ENCODE measurements around the gene CD300H. TPM values are rescaled to one million over a fixed set of nuclear protein-coding genes. Genes with fewer than 3 reads are reported as not detected.

Gene CD300H
- polyA plus RNA-seq, 3 donors: 57.9 to 148 (median 84.7) TPM

GRCh38 chr17:74536890-74537289 lies 30.4 kb downstream of the CD300H start:
- no peaks in the 10 kb centered on the region for H3K9me3 ChIP-seq (replicated peaks in 1 of 2; ENCODE audit: control insufficient read depth in 1 of 2, insufficient read depth in 1 of 2, low read length in 2 of 2)
- Mint-ChIP-seq H3K4me1 (peaks cover 32% of the 10 kb centered on the region), H3K9me3 (peaks cover 0 to 2% (median 0%) of the 10 kb centered on the region in 7 donors), H3K27ac (peak overlapping the region in 1 of 7 donors; percentile 5), H3K36me3 (peaks cover 56 to 71% of the 10 kb centered on the region in 2 donors), H3K27me3 (ENCODE audit: low read depth in 3 of 3) (no peaks in the 10 kb centered on the region), H3K4me3 (no peak overlapping the region)
- no peak overlapping the region for H3K9ac ChIP-seq (ENCODE audit: insufficient read depth, low read length, poor library complexity, severe bottlenecking)
- peaks cover 36 to 47% of the 10 kb centered on the region in 2 donors for H3K36me3 ChIP-seq (replicated peaks in 1 of 2; ENCODE audit: control insufficient read depth in 1 of 2, insufficient read depth in 2 of 2, low read length in 2 of 2)
- no peak for DNase-seq
- peaks cover 30% of the 10 kb centered on the region for H3K79me2 ChIP-seq (ENCODE audit: insufficient read depth, low read length)
- H2AFZ ChIP-seq (ENCODE audit: insufficient read depth, low read depth, low read length, poor library complexity, severe bottlenecking): no peak overlapping the region
- H3K27ac ChIP-seq (ENCODE audit: low read depth in 1 of 2, low read length in 2 of 2): no peak overlapping the region
- no peak overlapping the region for H3K4me3 ChIP-seq (replicated peaks in 1 of 3; ENCODE audit: low read depth in 2 of 3, low read length in 3 of 3)
- peaks cover 23 to 24% of the 10 kb centered on the region in 2 donors for H3K4me1 ChIP-seq (ENCODE audit: control insufficient read depth in 1 of 2, insufficient read depth in 2 of 2, low read length in 2 of 2)
- WGBS (ENCODE audit: insufficient coverage): no CpG with 5 or more reads among the region's 3 CpGs
- no peak overlapping the region for H3K4me2 ChIP-seq (replicated peaks; ENCODE audit: extremely low read depth, low read length, poor library complexity, severe bottlenecking)
- TF ChIP-seq CTCF (IDR thresholded peaks at IDR 0.05): no peak
- H3K27me3 ChIP-seq (ENCODE audit: control insufficient read depth in 2 of 2, insufficient read depth in 2 of 2, low read length in 2 of 2): no peaks in the 10 kb centered on the region
- H4K20me1 ChIP-seq (ENCODE audit: insufficient read depth, low read length): peaks cover 68% of the 10 kb centered on the region
- intact Hi-C loops (cut with micrococcal nuclease): loop anchor here in 1 of 2 donors (5.0 kb wide), 1 partner anchor 60 kb away; no protein-coding TSS in a partner anchor

GRCh38 chr17:74532115-74532514 lies 35.2 kb downstream of the CD300H start:
- H3K4me1 Mint-ChIP-seq: peaks cover 69% of the 10 kb centered on the region
- H3K4me3 Mint-ChIP-seq: peak overlapping the region; percentile 84 to 97
- 0% methylated on average over 4 of the region's 10 CpGs for WGBS (ENCODE audit: insufficient coverage)
- H3K9me3 Mint-ChIP-seq: peaks cover 0 to 2% (median 0%) of the 10 kb centered on the region in 7 donors
- peaks cover 45 to 56% of the 10 kb centered on the region in 2 donors for H3K36me3 Mint-ChIP-seq
- peaks cover 0 to 3% (median 0%) of the 10 kb centered on the region in 3 donors for H3K27me3 Mint-ChIP-seq (ENCODE audit: low read depth in 3 of 3)
- TF ChIP-seq CTCF (IDR thresholded peaks at IDR 0.05): no peak
- intact Hi-C loops (cut with micrococcal nuclease): loop anchor here (2.0 to 5.0 kb wide), 5 partner anchors 17 to 110 kb away; partner anchors contain the start of gene CD300E (in 1 of the 2)
- Histone ChIP-seq H3K4me2 (replicated peaks; ENCODE audit: extremely low read depth, low read length, poor library complexity, severe bottlenecking) (peak overlapping the region; percentile 84), H4K20me1 (ENCODE audit: insufficient read depth, low read length) (peaks cover 26% of the 10 kb centered on the region), H3K79me2 (ENCODE audit: insufficient read depth, low read length) (peaks cover 70% of the 10 kb centered on the region), H2AFZ (ENCODE audit: insufficient read depth, low read depth, low read length, poor library complexity, severe bottlenecking) (no peak overlapping the region), H3K4me1 (ENCODE audit: control insufficient read depth in 1 of 2, insufficient read depth in 2 of 2, low read length in 2 of 2) (peaks cover 71% of the 10 kb centered on the region in 2 donors), H3K27me3 (ENCODE audit: control insufficient read depth in 2 of 2, insufficient read depth in 2 of 2, low read length in 2 of 2) (no peaks in the 10 kb centered on the region), H3K9ac (ENCODE audit: insufficient read depth, low read length, poor library complexity, severe bottlenecking) (peak overlapping the region; percentile 73), H3K4me3 (replicated peaks in 1 of 3; ENCODE audit: low read depth in 2 of 3, low read length in 3 of 3) (peak overlapping the region; percentile 76 to 99 (median 94)), H3K9me3 (replicated peaks in 1 of 2; ENCODE audit: control insufficient read depth in 1 of 2, insufficient read depth in 1 of 2, low read length in 2 of 2) (no peaks in the 10 kb centered on the region), H3K36me3 (replicated peaks in 1 of 2; ENCODE audit: control insufficient read depth in 1 of 2, insufficient read depth in 2 of 2, low read length in 2 of 2) (peaks cover 15 to 25% of the 10 kb centered on the region in 2 donors), H3K27ac (ENCODE audit: low read depth in 1 of 2, low read length in 2 of 2) (peak overlapping the region; percentile 93 to 98)
- peak overlapping the region; percentile 97 to 100 (median 98) for H3K27ac Mint-ChIP-seq
- DNase-seq: peak; percentile 94 to 98 (median 97)
